WTC11 (cell line): ENCODE measurements around the gene PFDN2. TPM values are rescaled to one million over a fixed set of nuclear protein-coding genes. Genes with fewer than 3 reads are reported as not detected.

Experiments used
- ATAC-seq: fragments of 200-7000 bp; cut with Tn5 transposase; 2 replicates; pipeline ENCODE4 v1.10.0; 2021; ENCODE audit warnings: mild to moderate bottlenecking, moderate library complexity
- CTCF ChIA-PET: fragments of 300-600 bp; sonication (Branson Sonifier 250); formaldehyde crosslinking; loops from one replicate; lab custom pipeline; 2021; ENCODE audit warnings: antibody characterized with exemption; lab: Charles Lee
- POLR2A ChIA-PET: fragments of 350-600 bp; sonication (Branson Sonifier 250); formaldehyde crosslinking; loops from one replicate; lab custom pipeline; 2021; ENCODE audit warnings: antibody characterized with exemption; lab: Charles Lee
- DNase-seq: peaks from one replicate; pipeline ENCODE4 v3.0.0; 2021; ENCODE audit warnings: low spot score
- H3K27ac Mint-ChIP-seq: 2 replicates; pipeline ENCODE4 v1.8.0; 2021; ENCODE audit warnings: mixed read lengths
- H3K27me3 Mint-ChIP-seq: 2 replicates; pipeline ENCODE4 v1.8.0; 2021; ENCODE audit warnings: low read depth, mild to moderate bottlenecking, moderate library complexity, mixed read lengths
- H3K36me3 Mint-ChIP-seq: 2 replicates; pipeline ENCODE4 v1.8.0; 2021; ENCODE audit warnings: mixed read lengths
- H3K4me1 Mint-ChIP-seq: 2 replicates; pipeline ENCODE4 v1.8.0; 2022; ENCODE audit warnings: mixed read lengths
- H3K4me3 Mint-ChIP-seq: 2 replicates; pipeline ENCODE4 v1.8.0; 2021; ENCODE audit warnings: mild to moderate bottlenecking, moderate library complexity, mixed read lengths
- H3K9me3 Mint-ChIP-seq: 2 replicates; pipeline ENCODE4 v1.8.0; 2021; ENCODE audit warnings: mixed read lengths
- CDX4 ChIP-seq: fragments of 250-450 bp; sonication (Bioruptor Pico); IDR thresholded peaks from 2 replicates; pipeline ENCODE4 v1.9.0; 2021; ENCODE audit warnings: moderate library complexity, mild to moderate bottlenecking, inconsistent platforms, borderline replicate concordance
- E2F4 ChIP-seq: sonication (generic); formaldehyde crosslinking; IDR thresholded peaks from 2 replicates; pipeline ENCODE4 v1.8.1; 2022; ENCODE audit warnings: low read depth, mild to moderate bottlenecking, moderate library complexity, missing genetic modification reagents, borderline replicate concordance
- EMX1 ChIP-seq: fragments of 250-450 bp; sonication (Bioruptor Pico); IDR thresholded peaks from 2 replicates; pipeline ENCODE4 v1.8.0; 2021; ENCODE audit warnings: mild to moderate bottlenecking
- ERG ChIP-seq: fragments of 250-450 bp; sonication (Bioruptor Pico); IDR thresholded peaks from 2 replicates; pipeline ENCODE4 v1.8.0; 2021; ENCODE audit warnings: mild to moderate bottlenecking
- FOXP1 ChIP-seq: sonication (generic); formaldehyde crosslinking; IDR thresholded peaks from 2 replicates; pipeline ENCODE4 v1.8.0; 2022; ENCODE audit warnings: missing genetic modification reagents, mild to moderate bottlenecking, moderate library complexity, borderline replicate concordance
- KAT7 ChIP-seq: sonication (generic); formaldehyde crosslinking; IDR thresholded peaks from 2 replicates; pipeline ENCODE4 v1.8.1; 2023; ENCODE audit warnings: missing genetic modification reagents, mild to moderate bottlenecking, borderline replicate concordance
- NFE2L1 ChIP-seq: sonication (generic); formaldehyde crosslinking; IDR thresholded peaks from 2 replicates; pipeline ENCODE4 v1.8.1; 2023; ENCODE audit warnings: missing genetic modification reagents
- NR1H2 ChIP-seq: sonication (generic); formaldehyde crosslinking; IDR thresholded peaks from 2 replicates; pipeline ENCODE4 v1.9.0; 2021; ENCODE audit warnings: mild to moderate bottlenecking, moderate library complexity, missing genetic modification reagents
- NR2C2 ChIP-seq: sonication (generic); formaldehyde crosslinking; IDR thresholded peaks from 2 replicates; pipeline ENCODE4 v1.8.0; 2022; ENCODE audit warnings: mild to moderate bottlenecking, missing genetic modification reagents
- PREB ChIP-seq: sonication (generic); formaldehyde crosslinking; IDR thresholded peaks from 2 replicates; pipeline ENCODE4 v1.8.1; 2022; ENCODE audit warnings: mild to moderate bottlenecking, missing genetic modification reagents, moderate library complexity, borderline replicate concordance
- SMAD3 ChIP-seq: sonication (generic); formaldehyde crosslinking; IDR thresholded peaks from 2 replicates; pipeline ENCODE4 v1.8.0; 2022; ENCODE audit warnings: missing genetic modification reagents, mild to moderate bottlenecking, borderline replicate concordance
- SOX15 ChIP-seq: fragments of 250-450 bp; sonication (Bioruptor Pico); IDR thresholded peaks from 2 replicates; pipeline ENCODE4 v1.9.0; 2021; ENCODE audit warnings: mild to moderate bottlenecking
- SP1 ChIP-seq: sonication (generic); formaldehyde crosslinking; conservative IDR thresholded peaks from 2 replicates; pipeline ENCODE4 v1.8.1; 2022; ENCODE audit warnings: missing genetic modification reagents
- TEAD1 ChIP-seq: sonication (generic); formaldehyde crosslinking; IDR thresholded peaks from 2 replicates; pipeline ENCODE4 v1.8.0; 2022; ENCODE audit warnings: mild to moderate bottlenecking, missing genetic modification reagents
- USF1 ChIP-seq: sonication (generic); formaldehyde crosslinking; IDR thresholded peaks from 2 replicates; pipeline ENCODE4 v1.8.0; 2022; ENCODE audit warnings: mild to moderate bottlenecking, missing genetic modification reagents
- ZBTB43 ChIP-seq: sonication (generic); formaldehyde crosslinking; IDR thresholded peaks from 2 replicates; pipeline ENCODE4 v1.8.1; 2023; ENCODE audit warnings: mild to moderate bottlenecking, missing genetic modification reagents
- ZNF425 ChIP-seq: fragments of 250-450 bp; sonication (Bioruptor Pico); conservative IDR thresholded peaks from 2 replicates; pipeline ENCODE4 v1.9.0; 2021; ENCODE audit warnings: mild to moderate bottlenecking
- total RNA-seq: library from RNA; stranded (reverse); gene quantifications from 3 replicates; pipeline ENCODE4 v1.2.3, GENCODE V29; 2021

PFDN2 gene
- total RNA-seq, 1 experiment from 2014 or later = 92.6 TPM

GRCh38 chr1:161113915-161114314 is 3.9 kb downstream of the PFDN2 start (continued):
- TF ChIP-seq PREB = no peak

- ChIA-PET POLR2A (no interaction called here), CTCF (interaction anchor here (0.6 kb wide), 1 partner anchor 28 kb away, joined by 4 read pairs; no protein-coding TSS in a partner anchor)
- H3K27me3 Mint-ChIP-seq = no peaks in the 10 kb centered on the region
Measured at GRCh38 chr1:161111527-161111926, 6.3 kb downstream of the PFDN2 start.

More at GRCh38 chr1:161111527-161111926, 6.3 kb downstream of the PFDN2 start:
- Mint-ChIP-seq H3K9me3 (no peaks in the 10 kb centered on the region), H3K4me3 (no peak overlapping the region), H3K4me1 (peaks cover 7% of the 10 kb centered on the region), H3K36me3 (peaks cover 3% of the 10 kb centered on the region; the same call in 1 of the 2 replicates), H3K27ac (no peak overlapping the region)
- ATAC-seq (no peak), DNase-seq (no peak)
- no peak for TF ChIP-seq USF1
- TF ChIP-seq EMX1 (CRISPR knock-in tag) = no peak
- TF ChIP-seq SP1 (CRISPR knock-in tag) = no peak
- no peak for TF ChIP-seq E2F4
- TF ChIP-seq SOX15 (CRISPR knock-in tag) = no peak
- TF ChIP-seq SMAD3 (CRISPR knock-in tag) = no peak
- no peak for TF ChIP-seq NFE2L1 (CRISPR knock-in tag)
- TF ChIP-seq NR1H2 (CRISPR knock-in tag) = no peak
- no peak for TF ChIP-seq ZNF425 (CRISPR knock-in tag)
- no peak for TF ChIP-seq KAT7 (CRISPR knock-in tag)
- TF ChIP-seq TEAD1 (CRISPR knock-in tag) = no peak
- TF ChIP-seq FOXP1 = no peak
- TF ChIP-seq ERG = no peak
- no peak for TF ChIP-seq NR2C2 (CRISPR knock-in tag)
- no peak for TF ChIP-seq CDX4 (CRISPR knock-in tag)
- no peak for TF ChIP-seq ZBTB43 (CRISPR knock-in tag)
